SU-DHL-6 (cell line): ENCODE data around the gene FANCI.
"Not testable (repeated sequence)": the region's sequence is repeated elsewhere in the genome, so short reads cannot be mapped to it uniquely, and the experiment has no call there.

Experiments used
- EZH2phosphoT487 ChIP-seq: fragments of 200-600 bp; sonication (generic), shearing (Covaris generic); conservative IDR thresholded peaks from 2 replicates; pipeline ENCODE4 v1.6.1; 2018; ENCODE audit warnings: mild to moderate bottlenecking, antibody characterized with exemption, low read length, moderate library complexity, mixed read lengths
- TF ChIP-seq, protein P1 (sequence below): fragments of 200-600 bp; sonication (generic); IDR thresholded peaks from one replicate; pipeline ENCODE4 v1.5.1; 2017; ENCODE audit warnings: antibody characterized with exemption, mild to moderate bottlenecking, low read length, moderate library complexity; ENCODE audit not compliant: insufficient read depth, poor library complexity, severe bottlenecking

DNA sequence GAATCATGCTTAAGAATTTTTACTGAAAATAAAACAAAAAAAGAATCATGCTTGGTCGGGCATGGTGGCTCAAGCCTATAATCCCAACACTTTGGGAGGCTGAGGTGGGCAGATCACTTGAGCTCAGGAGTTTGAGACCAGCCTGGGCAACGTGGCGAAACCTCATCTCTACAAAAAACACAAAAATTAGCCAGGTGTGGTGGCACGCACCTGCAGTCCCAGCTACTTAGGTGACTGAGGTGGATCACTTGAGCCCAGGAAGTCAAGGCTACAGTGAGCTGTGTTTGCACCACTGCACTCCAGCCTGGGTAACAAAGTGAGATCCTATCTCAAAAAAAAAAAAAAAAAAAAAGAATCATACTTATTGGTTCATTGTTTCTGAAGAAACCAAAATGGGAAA lies 33.5 kb downstream of the FANCI start:
- TF ChIP-seq, protein P1, sequence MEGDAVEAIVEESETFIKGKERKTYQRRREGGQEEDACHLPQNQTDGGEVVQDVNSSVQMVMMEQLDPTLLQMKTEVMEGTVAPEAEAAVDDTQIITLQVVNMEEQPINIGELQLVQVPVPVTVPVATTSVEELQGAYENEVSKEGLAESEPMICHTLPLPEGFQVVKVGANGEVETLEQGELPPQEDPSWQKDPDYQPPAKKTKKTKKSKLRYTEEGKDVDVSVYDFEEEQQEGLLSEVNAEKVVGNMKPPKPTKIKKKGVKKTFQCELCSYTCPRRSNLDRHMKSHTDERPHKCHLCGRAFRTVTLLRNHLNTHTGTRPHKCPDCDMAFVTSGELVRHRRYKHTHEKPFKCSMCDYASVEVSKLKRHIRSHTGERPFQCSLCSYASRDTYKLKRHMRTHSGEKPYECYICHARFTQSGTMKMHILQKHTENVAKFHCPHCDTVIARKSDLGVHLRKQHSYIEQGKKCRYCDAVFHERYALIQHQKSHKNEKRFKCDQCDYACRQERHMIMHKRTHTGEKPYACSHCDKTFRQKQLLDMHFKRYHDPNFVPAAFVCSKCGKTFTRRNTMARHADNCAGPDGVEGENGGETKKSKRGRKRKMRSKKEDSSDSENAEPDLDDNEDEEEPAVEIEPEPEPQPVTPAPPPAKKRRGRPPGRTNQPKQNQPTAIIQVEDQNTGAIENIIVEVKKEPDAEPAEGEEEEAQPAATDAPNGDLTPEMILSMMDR: not testable (repeated sequence)
- not testable (repeated sequence) for TF ChIP-seq EZH2phosphoT487
